Epithelial cell of esophagus (primary cell): ENCODE data around the gene MYL7.
A peak's percentile ranks its signal among the peaks of the same experiment; 100 is the strongest.
"Not testable (repeated sequence)": the region's sequence is repeated elsewhere in the genome, so short reads cannot be mapped to it uniquely, and the experiment has no call there.

ENCODE experiments used
- DNase-seq: peaks from one replicate; pipeline ENCODE4 v3.0.0; 2010; ENCODE audit warnings: low read depth
- H3K4me3 ChIP-seq: 2 replicates; pipeline ENCODE4 v1.5.1; 2011; ENCODE audit warnings: mild to moderate bottlenecking, low read length, control low read depth
- TF ChIP-seq, protein P1 (sequence below): IDR thresholded peaks from 2 replicates; pipeline ENCODE4 v1.5.1; 2011; ENCODE audit warnings: low read depth, mild to moderate bottlenecking, low read length, control low read depth, inconsistent platforms; ENCODE audit not compliant: insufficient read depth; ENCODE audit errors: missing control alignments

MYL7 gene

DNA sequence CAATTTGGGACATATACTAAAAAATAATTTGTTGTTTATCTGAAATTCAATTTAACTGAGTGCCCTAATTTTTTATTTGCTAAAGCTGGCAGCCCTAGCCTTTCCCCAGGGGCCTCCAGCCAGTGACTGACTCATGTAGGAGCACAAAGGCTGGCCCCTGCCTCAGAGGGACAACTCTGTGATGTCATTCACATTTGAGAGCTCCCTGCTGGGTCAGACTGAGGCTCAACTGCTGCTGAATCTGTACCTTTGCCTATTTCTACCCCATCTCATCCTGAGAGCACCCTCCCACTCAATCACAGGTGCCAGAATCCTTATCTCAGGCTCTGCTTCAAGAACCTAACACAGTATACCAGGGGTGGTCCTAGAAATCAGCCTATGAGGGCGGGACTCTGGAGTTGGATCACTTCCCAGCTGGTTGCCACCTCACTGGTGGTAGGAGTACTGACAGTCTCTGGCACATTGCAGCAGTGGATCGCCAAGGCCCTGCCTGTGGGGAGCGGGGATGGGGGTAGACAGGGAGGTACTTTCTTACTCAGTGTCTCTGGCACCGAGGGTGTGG, 36.5 kb upstream of the MYL7 start:
- no peak overlapping the region for H3K4me3 ChIP-seq
- TF ChIP-seq, protein P1, sequence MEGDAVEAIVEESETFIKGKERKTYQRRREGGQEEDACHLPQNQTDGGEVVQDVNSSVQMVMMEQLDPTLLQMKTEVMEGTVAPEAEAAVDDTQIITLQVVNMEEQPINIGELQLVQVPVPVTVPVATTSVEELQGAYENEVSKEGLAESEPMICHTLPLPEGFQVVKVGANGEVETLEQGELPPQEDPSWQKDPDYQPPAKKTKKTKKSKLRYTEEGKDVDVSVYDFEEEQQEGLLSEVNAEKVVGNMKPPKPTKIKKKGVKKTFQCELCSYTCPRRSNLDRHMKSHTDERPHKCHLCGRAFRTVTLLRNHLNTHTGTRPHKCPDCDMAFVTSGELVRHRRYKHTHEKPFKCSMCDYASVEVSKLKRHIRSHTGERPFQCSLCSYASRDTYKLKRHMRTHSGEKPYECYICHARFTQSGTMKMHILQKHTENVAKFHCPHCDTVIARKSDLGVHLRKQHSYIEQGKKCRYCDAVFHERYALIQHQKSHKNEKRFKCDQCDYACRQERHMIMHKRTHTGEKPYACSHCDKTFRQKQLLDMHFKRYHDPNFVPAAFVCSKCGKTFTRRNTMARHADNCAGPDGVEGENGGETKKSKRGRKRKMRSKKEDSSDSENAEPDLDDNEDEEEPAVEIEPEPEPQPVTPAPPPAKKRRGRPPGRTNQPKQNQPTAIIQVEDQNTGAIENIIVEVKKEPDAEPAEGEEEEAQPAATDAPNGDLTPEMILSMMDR = no peak
- DNase-seq = peak; percentile 26

DNA sequence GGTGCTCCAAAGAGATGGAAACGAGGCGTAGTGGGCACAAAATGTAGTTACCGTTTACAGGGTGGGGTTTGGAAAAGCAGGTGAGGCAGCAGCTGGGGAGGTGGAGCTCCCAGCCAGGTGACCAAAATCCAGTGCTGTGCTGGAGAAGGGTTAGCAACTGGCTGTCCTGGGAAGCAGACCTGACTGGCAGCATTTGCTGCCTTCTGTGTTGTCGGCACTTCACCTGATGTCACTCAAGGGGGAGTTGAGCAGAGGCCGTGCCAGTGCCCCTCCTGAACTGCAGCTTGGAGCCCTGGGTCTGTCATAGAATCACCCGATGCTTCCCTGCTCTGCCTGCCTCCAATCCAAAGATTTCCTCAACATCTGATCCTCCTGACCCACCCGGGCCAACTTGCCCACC, 35.4 kb upstream of the MYL7 start:
- TF ChIP-seq, protein P1 = no peak
- H3K4me3 ChIP-seq = no peak overlapping the region
- DNase-seq = no peak

DNA sequence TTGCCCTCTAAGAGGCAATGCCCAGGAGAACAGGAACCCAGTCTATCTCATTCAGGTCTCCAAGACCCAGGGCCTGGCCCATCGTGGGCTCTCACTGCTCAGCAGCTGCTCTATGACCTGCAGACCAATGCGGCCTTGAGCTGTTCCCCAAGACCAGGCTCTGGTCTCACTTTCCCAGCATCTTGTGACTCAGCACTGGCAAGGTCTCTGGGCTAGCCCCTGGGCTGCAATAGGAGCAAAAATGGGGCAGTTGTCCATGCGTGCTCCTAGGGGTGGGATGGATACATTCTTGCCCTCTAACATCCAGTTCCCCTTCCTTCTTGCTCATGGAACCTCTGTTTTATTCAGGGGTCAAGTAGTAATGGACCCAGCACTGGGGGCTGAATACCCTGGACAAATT, 34.6 kb upstream of the MYL7 start:
- TF ChIP-seq, protein P1 = no peak
- H3K4me3 ChIP-seq = no peak overlapping the region
- DNase-seq = no peak

DNA sequence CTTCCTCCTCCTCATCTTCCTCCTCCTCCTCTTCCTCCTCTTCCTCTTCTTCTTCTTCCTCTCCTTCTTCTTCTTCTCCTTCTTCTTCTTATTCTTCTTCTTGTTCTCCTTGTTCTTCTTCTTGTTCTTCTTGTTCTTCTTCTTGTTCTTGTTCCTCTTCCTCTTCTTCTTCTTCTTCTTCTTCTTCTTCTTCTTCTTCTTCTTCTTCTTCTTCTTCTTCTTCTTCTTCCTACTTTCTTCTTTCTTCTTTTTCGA, 33.5 kb upstream of the MYL7 start:
- H3K4me3 ChIP-seq, DNase-seq: not testable (repeated sequence)

DNA sequence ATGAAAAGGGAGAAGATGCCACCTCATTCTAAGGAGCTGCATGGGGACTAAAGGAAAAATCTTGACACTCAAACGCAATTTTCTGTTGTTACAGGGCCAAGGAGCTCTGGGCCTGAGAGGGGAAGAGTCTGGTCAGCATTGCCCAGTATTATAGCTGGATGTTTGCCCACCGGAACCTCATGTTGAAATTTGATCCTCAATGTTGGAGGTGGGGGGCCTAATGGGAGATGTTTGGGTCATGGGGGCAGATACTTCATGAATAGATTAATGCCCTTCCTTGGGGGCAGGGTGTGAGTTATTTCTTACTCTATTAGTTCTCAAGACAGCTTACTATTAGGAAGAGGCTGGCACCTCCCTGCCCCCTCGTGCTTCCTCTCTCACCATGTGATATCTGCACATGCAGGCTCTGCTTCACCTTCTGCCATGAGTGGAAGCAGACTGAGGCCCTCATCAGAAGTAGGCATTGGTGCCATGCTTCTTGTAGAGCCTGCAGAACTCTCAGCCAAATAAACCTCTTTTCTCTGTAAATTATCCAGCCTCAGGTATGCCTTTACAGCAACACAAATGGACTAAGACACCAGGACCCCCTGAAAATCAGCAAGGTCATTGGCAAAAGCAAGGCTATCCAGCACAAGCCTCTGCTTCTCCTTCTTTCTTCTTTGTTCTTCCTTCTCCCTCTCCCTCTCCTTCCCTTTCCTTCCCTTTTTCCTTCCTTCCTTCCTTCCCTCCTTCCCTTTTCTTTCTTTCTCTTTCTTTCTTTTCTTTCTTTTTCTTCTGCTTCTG, 33.0 kb upstream of the MYL7 start:
- H3K4me3 ChIP-seq = no peak overlapping the region
- TF ChIP-seq, protein P1 = no peak
- DNase-seq = no peak

DNA sequence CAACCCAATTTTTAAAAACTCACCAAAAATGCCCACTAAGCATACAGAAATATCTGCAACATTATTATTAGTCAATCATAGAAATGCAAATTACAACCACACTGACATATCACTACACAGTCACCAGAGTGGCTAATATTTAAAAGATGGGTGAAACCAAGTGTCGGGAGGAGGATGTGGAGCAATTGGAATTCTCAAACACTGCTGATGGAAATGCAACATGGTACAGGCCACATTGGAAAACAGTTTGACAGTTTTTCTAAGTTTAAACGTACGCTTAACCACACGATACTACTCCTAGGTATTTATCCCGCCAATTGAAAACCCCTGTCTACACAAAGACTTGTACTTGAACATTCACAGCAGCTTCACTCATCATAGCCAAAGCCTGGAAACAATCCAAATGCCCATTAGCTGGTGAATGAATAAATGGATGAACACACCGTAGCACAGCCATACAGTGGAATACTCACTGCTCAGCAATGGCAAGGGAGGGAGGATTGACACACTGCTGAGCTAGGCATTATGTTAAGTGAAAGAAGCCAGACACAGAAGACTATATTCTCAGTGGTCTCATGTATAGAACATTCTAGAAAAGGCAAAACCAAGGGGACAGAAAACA, 31.8 kb upstream of the MYL7 start:
- H3K4me3 ChIP-seq = no peak overlapping the region
- peak; percentile 67 for DNase-seq
- TF ChIP-seq, protein P1 = no peak

DNA sequence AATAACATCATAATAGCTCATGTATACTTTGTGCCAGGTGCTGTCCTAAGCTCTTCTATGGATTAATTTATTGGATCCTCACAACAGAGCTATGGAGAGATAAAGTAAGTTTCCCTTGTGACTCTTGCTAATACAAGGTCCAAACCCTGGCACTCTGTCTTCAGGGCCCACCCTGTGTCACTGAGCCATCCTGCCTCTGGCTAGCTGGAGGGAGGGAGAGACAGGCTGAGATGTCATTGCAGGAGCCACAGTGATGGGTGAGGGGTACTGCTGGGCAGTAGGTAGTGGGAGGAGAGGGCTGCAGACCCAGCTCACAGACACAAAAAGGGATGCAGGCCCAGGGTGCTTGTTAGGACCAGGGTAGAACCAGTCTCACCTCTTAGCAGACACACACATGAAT, 31.2 kb upstream of the MYL7 start:
- no peak for DNase-seq
- TF ChIP-seq, protein P1 = no peak
- H3K4me3 ChIP-seq = no peak overlapping the region

DNA sequence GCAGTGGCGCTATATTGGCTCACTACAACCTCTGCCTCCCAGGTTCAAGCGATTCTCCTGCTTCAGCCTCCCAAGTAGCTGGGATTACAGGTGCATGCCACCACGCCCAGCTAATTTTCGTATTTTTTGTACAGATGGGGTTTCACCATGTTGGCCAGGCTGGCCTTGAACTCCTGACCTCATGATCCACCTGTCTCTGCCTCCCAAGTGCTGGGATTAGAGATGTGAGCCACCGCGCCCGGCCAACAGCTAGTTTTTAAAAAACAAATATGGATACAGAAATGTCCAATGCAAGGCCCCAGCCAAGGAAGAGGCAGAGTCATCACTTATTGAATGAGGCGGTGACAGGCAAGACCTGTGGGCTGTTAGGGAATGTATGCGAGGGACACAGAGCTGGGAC, 30.8 kb upstream of the MYL7 start:
- not testable (repeated sequence) for H3K4me3 ChIP-seq, DNase-seq
